NK-92 (cell line): ENCODE measurements around the gene MRRF.

Experiments
- DNase-seq: peaks from one replicate; lab custom pipeline; 2025; ENCODE audit not compliant: unreplicated experiment; lab: John Stamatoyannopoulos, UW

MRRF gene

DNA sequence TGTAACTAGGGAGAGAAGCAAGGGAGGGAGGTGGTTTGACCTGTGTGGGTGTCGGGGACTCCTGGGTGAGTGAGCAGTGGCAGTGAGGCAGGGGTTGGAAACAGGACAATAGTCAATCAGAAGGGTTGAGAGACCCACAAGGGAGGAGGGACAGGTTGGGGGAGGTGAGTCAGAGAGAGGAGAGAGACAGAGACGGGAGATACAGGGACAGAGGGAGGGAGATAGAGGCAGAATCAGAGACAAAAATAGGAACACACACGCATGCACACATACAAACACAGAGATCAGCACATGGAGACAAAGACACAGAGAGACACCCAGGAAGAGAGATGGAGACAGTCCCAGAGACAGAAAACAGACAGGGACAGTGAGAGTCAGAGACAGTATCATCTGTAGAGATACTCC is 66.8 kb downstream of the MRRF start:
- DNase-seq = no peak

- no peak for DNase-seq
Observed at GRCh38 chr9:122332083-122332482, 67.4 kb downstream of the MRRF start.

DNA sequence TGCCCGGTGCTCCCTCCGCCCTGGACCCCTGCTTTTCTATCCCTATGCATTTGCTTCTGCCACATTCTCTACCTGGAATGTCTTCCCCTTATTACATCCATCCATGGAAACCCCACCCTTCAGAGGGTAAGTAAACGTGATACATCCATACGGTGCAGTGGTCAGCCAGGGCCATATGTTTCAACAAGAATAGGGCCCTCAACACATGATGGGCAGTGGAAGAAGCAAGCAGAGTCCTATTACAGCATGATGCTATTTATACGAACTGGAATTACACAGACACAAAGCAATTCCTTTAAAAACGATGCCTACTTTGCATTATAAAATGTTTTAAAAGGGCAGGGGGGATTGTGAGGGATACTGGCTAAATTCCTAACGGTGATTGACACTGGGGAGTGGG is 68.0 kb downstream of the MRRF start:
- DNase-seq = no peak

- no peak for DNase-seq
Observed at GRCh38 chr9:122333169-122333808, 68.6 kb downstream of the MRRF start.

GRCh38 chr9:122334916-122335315 is 70.2 kb downstream of the MRRF start:
- DNase-seq = no peak

DNA sequence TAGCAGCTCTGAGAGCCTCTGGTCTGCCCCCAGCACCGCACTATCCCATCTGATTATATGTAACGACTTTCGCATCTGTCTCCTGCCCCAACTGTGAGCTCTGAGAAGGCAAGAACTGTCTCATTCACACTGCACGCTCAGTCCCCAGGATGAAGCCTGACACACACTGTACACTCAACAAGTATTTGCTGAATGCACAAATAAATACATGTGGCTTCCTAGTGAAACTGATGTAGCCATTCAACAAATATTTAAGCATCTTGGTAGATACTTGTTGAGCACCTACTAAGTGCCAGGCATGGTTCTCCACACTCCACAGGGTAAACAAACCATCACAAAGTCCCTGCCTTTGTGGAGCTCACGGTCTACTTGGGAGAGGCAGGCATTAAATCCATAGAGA is 71.5 kb downstream of the MRRF start:
- no peak for DNase-seq

DNA sequence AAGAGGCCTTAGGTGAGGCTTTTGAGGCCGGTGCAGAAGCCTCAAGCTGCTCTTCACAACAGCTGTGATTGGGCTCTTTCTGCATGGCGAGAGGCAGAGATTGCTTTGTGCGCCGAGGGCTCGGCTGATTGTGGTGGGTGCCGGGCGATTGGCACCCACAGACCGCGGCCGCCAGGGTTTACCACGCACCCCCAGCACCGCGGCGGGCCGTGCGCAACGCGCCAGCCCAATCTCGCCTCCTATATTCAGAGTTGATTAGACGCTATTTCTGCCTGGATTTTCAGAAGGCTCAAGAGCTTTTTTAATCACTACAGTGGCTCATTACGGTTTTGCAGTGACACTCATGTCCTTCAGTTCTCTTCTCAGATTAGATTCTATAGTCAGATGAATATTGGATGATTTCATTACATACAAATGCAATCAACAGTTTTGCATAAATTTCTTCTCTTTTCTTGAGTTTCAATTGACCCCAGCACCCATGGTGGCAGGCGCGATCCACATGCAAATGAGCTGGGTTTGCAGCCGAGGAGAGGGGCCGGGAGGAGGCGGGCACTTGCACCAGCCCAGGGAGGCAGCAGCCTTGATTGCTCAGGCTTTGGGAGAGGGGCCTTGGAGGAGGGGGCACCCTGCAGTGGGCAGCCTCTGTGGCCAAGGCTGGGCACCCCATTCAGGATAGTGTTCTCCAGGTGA is 72.3 kb downstream of the MRRF start:
- DNase-seq = no peak

GRCh38 chr9:122337556-122337929 is 72.9 kb downstream of the MRRF start:
- DNase-seq = no peak

DNA sequence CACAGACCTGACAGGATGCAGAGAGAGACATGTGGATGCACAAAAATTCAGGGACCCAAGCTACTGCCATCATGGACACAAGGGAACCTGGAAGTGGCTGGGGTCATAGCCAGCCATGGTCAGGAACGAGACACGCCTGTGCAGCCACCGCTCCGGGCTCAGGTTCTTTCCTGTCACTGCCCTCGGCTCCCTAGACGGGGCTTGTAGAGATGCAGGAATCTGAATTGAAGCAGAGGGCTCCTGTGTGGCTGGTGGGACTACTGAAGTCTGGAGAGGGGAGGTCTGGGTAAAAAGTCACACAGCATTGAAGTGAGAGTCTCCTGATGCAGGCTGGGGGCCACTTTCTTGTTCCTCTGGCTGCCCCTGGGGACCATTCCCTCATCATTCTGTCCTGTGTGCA is 73.9 kb downstream of the MRRF start:
- DNase-seq = no peak

DNA sequence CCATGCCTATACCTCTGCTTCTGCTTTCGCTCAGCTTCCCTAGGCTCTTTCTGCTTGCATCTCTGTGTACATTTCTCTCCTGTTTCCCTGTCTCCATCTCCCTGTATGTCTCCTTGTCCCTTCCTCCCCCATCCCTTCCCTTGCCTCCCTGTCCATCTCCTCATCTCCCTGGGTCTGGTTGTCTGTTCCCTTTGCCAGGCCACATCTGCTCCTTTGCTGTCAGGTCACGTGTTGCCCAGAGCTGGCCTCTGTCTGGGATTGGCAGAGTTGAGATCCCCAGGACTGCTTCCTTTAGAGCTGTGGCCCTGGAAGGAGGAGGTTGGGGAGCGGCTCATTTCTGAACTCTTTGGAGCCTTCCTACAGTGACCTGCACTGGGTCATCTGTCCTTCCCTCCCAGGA is 74.3 kb downstream of the MRRF start:
- no peak for DNase-seq

DNA sequence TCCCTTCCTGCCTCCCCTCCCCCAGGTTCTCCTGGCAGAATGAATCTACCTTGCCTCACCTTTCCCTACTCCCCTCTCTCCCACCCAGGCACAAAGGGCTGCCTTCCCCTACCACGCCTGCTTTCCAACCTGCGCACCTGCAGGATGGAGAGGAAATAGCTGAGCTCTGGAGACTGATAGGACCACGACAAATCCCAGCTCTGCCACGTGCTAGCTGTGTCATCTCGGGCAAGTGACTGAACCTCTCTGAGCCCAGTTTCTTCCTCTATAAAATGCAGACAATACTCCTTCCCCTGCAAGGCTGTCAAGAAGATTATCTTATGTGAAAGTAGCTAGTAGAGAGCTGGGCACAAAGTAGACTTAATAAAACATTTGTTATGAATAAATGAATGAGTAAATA is 74.9 kb downstream of the MRRF start:
- DNase-seq = no peak

- DNase-seq = no peak
Observed at GRCh38 chr9:122340161-122340560, 75.5 kb downstream of the MRRF start.

- no peak for DNase-seq
Observed at GRCh38 chr9:122342323-122343050, 77.8 kb downstream of the MRRF start.

- DNase-seq = no peak
Observed at GRCh38 chr9:122346478-122347347, 82.0 kb downstream of the MRRF start.

DNA sequence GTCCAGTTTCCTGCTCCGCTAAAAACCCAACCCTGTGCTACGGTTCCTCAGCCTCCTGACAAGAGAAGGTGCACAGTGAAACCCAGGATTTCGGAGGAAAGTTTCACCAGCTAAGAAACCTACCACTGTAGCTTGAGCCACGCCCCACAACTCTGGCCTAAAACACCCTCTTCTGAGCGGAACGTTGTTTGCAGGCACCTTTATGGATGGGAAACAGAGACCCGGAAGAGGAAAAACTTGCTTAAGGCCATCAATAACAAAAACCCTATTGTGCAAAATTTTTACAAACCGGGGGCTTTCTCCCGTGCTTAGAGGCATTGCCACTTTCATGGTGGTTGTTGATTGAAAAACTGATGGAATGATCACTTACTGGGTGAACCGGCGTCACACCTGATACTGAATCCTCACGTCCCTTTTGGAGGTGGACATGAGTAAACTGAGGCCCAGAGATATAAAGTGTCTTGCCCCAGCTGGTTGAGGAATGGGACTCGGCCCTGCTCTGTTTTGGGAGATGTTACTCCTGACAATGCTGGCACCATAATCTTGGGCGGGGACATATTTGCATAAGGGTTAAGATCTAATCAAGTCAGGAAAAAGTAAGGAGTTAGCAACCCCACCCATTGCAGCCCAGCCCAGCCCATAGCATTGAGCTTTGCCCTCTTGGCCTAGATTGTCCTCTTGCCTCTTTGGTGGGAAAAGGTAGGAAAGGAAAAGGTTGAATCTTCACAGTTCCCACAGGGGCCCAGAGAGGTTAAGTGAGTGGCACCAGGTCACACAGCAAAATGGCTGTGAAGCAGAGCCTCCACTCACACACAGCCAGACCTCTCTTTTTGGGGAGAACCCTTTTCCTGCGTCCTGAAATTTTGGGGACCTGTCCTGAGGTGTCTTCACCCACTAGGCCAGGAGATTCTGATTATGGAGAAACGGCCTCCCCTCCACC is 82.9 kb downstream of the MRRF start:
- DNase-seq = no peak

GRCh38 chr9:122348288-122348777 is 83.7 kb downstream of the MRRF start:
- DNase-seq = no peak

DNA sequence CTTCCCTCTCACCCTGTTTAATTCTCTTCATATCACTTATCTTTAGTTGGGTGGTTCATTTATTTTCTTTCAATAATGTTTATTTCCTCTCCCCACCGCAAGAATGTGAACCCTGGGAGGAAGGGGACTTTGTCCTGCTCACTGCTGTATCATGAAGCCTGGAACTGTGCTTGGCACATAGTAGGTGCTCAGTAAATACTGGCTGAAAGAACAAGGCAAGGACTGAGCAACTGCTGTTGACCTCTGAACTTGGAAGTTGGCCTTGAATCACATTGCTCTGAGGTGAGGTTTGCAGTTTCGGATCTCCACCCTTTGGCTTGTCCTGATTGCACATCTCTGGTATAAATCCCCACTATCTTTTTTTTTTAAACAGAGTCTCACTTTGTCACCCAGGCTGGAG is 84.1 kb downstream of the MRRF start:
- no peak for DNase-seq

DNA sequence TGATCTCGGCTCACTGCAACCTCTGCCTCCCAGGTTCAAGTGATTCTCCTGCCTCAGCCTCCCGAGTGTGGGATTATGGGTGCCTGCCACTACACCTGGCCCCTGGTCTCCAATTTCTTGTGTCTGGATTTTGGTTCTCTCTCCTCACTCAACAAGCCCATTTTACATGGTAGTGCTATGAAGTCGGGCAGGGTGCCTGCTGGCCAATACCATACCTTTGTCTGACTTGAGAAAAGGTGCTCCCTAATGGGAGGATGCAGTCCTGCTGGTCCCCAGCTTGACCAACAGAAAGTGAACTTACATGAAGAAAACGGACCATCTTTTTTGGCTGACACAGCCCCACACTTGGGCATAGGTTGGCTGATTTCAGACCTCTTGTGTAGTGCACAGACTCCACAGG is 84.5 kb downstream of the MRRF start:
- no peak for DNase-seq

- DNase-seq = no peak
Observed at GRCh38 chr9:122350577-122351355, 86.1 kb downstream of the MRRF start.
